Measurements from ENCODE around the gene SYCP2L. TPM values are rescaled to one million over a fixed set of nuclear protein-coding genes. Genes with fewer than 3 reads are reported as not detected.
"Not testable (repeated sequence)": the region's sequence is repeated elsewhere in the genome, so short reads cannot be mapped to it uniquely, and the experiment has no call there.

SYCP2L gene
- total RNA-seq, 4 donors from 2014 or later: 0.47 to 3.3 (median 1.6) TPM

DNA sequence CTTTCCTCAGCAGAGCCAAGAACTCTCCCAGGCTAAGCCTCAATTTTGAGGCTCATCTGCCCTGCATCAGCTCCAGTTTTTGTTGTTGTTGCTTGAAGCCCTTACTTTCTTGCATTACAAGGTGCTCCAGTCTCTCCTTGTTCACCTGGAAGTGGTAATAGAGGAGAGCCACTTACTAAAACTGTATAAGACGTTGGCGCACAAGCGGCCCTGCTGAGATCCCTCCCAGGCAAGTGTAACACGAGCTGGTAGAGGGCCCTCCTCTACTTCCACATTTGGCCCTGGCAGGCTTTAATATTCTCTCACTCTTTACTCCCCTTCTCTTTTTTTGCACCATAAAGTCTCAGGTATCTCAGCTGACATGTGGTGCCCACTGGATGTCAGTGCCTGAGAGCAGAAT lies 24.5 kb upstream of the SYCP2L start:
- ATAC-seq (ENCODE audit: low FRiP score): no peak
- TF ChIP-seq, protein P1, sequence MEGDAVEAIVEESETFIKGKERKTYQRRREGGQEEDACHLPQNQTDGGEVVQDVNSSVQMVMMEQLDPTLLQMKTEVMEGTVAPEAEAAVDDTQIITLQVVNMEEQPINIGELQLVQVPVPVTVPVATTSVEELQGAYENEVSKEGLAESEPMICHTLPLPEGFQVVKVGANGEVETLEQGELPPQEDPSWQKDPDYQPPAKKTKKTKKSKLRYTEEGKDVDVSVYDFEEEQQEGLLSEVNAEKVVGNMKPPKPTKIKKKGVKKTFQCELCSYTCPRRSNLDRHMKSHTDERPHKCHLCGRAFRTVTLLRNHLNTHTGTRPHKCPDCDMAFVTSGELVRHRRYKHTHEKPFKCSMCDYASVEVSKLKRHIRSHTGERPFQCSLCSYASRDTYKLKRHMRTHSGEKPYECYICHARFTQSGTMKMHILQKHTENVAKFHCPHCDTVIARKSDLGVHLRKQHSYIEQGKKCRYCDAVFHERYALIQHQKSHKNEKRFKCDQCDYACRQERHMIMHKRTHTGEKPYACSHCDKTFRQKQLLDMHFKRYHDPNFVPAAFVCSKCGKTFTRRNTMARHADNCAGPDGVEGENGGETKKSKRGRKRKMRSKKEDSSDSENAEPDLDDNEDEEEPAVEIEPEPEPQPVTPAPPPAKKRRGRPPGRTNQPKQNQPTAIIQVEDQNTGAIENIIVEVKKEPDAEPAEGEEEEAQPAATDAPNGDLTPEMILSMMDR (IDR thresholded peaks at IDR 0.05): no peak
- DNase-seq (ENCODE audit: low spot score): no peak

GRCh38 chr6:10863031-10863430 lies 23.8 kb upstream of the SYCP2L start:
- not testable (repeated sequence) for DNase-seq (ENCODE audit: low spot score); ATAC-seq (ENCODE audit: low FRiP score)

DNA sequence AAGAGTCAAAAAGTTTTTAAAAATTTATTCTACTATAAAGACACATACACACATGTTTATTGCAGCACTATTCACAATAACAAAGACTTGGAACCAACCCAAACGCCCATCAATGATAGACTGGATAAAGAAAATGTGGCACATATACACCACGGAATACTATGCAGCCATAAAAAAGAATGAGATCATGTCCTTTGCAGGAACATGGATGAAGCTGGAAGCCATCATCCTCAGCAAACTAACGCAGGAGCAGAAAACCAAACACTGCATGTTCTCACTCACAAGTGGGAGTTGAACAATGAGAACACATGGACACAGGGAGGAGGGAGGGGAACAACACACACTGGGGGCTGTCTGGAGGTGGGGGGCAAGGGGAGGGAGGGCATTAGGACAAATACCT lies 20.1 kb upstream of the SYCP2L start:
- not testable (repeated sequence) for ATAC-seq (ENCODE audit: low FRiP score); DNase-seq (ENCODE audit: low spot score)

DNA sequence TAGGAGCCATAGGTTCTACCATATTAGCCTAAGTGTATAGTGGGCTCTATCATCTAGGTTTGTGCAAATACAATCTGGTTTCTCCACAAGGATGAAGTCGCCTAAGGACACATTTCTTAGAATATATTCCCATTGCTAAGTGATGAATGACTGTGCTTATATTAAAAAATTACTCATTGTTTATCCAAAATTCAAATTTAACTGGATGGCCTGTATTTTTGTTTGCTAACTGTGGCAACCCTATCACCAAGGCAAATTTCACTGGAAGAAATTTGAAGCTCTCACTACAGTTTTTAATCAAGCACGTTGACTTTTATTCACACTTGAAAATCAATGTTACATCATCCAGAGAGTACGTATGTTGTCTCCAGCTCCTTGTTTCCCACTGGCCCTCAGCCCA lies 18.9 kb upstream of the SYCP2L start:
- TF ChIP-seq, protein P1 (IDR thresholded peaks at IDR 0.05): no peak
- DNase-seq (ENCODE audit: low spot score) (no peak), ATAC-seq (ENCODE audit: low FRiP score) (no peak)

- ATAC-seq (ENCODE audit: low FRiP score) (no peak), DNase-seq (ENCODE audit: low spot score) (no peak)
- TF ChIP-seq, protein P1 (IDR thresholded peaks at IDR 0.05): no peak
These were observed 13.5 kb upstream of the SYCP2L start for GRCh38 chr6:10873374-10873773.

- ATAC-seq (ENCODE audit: low FRiP score): no peak
- TF ChIP-seq, protein P1 (IDR thresholded peaks at IDR 0.05): no peak
These were observed 12.6 kb upstream of the SYCP2L start for GRCh38 chr6:10874207-10874606.

DNA sequence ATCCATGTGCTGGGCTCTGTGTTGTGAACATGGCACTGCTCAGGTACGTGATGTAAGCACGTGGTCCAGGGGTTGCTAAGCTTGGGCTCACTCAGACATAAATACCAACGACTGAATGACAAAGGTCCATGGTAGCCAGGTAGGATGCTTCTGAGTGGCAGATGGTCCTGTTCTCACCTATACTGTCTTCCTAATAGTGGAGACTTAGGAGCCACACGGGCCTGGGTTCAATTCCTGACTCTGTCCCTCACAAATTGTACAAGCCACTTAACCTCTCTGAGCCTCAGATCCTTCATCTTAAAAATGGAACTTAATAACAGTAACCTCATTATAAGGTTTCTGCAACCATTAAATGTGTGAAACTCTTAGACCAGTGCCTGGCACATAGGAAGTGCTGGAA lies 11.8 kb upstream of the SYCP2L start:
- TF ChIP-seq, protein P1 (IDR thresholded peaks at IDR 0.05): no peak
- DNase-seq (ENCODE audit: low spot score): no peak
- no peak for ATAC-seq (ENCODE audit: low FRiP score)

More at GRCh38 chr6:10874207-10874606, 12.6 kb upstream of the SYCP2L start:
- DNase-seq (ENCODE audit: low spot score): no peak

- no peak for ATAC-seq (ENCODE audit: low FRiP score)
- TF ChIP-seq, protein P1 (IDR thresholded peaks at IDR 0.05): no peak
- DNase-seq (ENCODE audit: low spot score): no peak
These were observed 9.8 kb upstream of the SYCP2L start for GRCh38 chr6:10877012-10877411.

Measured in omental fat pad (tissue), 4 donors.